Measurements from ENCODE around the gene KIF5B. TPM values are rescaled to one million over a fixed set of nuclear protein-coding genes. Genes with fewer than 3 reads are reported as not detected.

The KIF5B gene
- total RNA-seq, 1 experiment from 2014 or later, result 70.5 TPM

DNA sequence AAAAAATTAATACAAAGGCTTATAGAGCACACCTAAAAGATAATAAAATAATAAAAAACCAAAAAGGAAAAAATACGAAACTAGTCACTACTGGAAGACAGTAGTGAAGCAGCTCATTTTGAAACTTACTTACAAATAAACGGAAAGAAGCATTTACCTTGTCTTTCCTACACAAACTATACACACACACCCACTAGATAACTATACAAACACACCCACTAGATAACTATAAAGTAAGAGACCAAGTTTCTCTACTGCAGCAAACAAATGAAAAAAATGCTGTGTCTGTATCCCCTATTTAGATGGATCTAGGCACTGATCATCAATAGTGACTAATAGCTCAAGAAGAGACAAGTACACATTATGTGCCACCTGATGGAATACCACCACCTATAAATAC lies 49.2 kb downstream of the KIF5B start:
- WGBS (ENCODE audit: extremely low coverage, insufficient read length, low lambda C conversion rate), result no CpG with 5 or more reads among the region's 2 CpGs
- Mint-ChIP-seq H3K4me1 (peaks cover 23 to 24% of the 10 kb centered on the region in 2 experiments), H3K4me3 (no peak overlapping the region), H3K27ac (peak overlapping the region in 1 of 3 experiments; percentile 86; a peak in 2 of 7 replicates), H3K36me3 (ENCODE audit: insufficient read depth in 1 of 3, low read depth in 3 of 3) (peaks cover 11 to 40% (median 38%) of the 10 kb centered on the region in 3 experiments), H3K27me3 (ENCODE audit: low read depth) (no peaks in the 10 kb centered on the region), H3K9me3 (no peaks in the 10 kb centered on the region)
- Histone ChIP-seq H3K56ac (ENCODE audit: insufficient read length, low read depth, low read length) (no peak overlapping the region), H3K23ac (ENCODE audit: insufficient read length, low read depth, low read length) (no peak overlapping the region), H2BK12ac (ENCODE audit: insufficient read length, low read depth, low read length) (no peak overlapping the region), H3K9me3 (ENCODE audit: control insufficient read depth, low read depth, low read length) (no peaks in the 10 kb centered on the region), H3K79me2 (ENCODE audit: insufficient read depth, low read length) (no peaks in the 10 kb centered on the region), H2BK120ac (ENCODE audit: low read depth, low read length, poor library complexity, severe bottlenecking) (no peak overlapping the region), H2BK20ac (ENCODE audit: low read depth, low read length, poor library complexity, severe bottlenecking) (no peak overlapping the region), H3K14ac (ENCODE audit: insufficient read depth, low read length) (no peak overlapping the region), H2BK5ac (ENCODE audit: insufficient read length, low read length) (no peak overlapping the region), H3T11ph (ENCODE audit: low read length) (no peak overlapping the region), H4K20me1 (ENCODE audit: control insufficient read depth, insufficient read depth, insufficient read length) (no peaks in the 10 kb centered on the region), H3K4ac (ENCODE audit: low read depth, low read length) (no peak overlapping the region), H4K8ac (replicated peaks; ENCODE audit: insufficient read length, low read depth, low read length) (no peak overlapping the region), H3K79me1 (ENCODE audit: insufficient read depth, low read depth, low read length, poor library complexity, severe bottlenecking) (no peaks in the 10 kb centered on the region), H3K4me2 (ENCODE audit: insufficient read depth, insufficient read length, low read length) (no peak overlapping the region), H4K5ac (ENCODE audit: insufficient read length, low read depth, low read length) (no peak overlapping the region), H4K91ac (ENCODE audit: insufficient read length, low read depth, low read length) (no peak overlapping the region), H3K27ac (ENCODE audit: insufficient read length, low read depth, low read length) (no peak overlapping the region), H2AFZ (ENCODE audit: low read length) (no peak overlapping the region), H3K4me1 (ENCODE audit: insufficient read depth, low read length) (peaks cover 3% of the 10 kb centered on the region; the same call in 1 of the 2 replicates), H3K23me2 (ENCODE audit: insufficient read length, low read depth, low read length, poor library complexity, severe bottlenecking) (no peaks in the 10 kb centered on the region), H3K27me3 (ENCODE audit: insufficient read depth, low read length) (no peaks in the 10 kb centered on the region), H3K9ac (ENCODE audit: extremely low read depth, insufficient read length, low read length) (no peak overlapping the region), H2AK5ac (ENCODE audit: insufficient read length, low read length) (no peak overlapping the region), H2BK15ac (ENCODE audit: low read depth, low read length) (no peak overlapping the region), H3K18ac (ENCODE audit: insufficient read length, low read depth, low read length) (no peak overlapping the region)
- no peak for DNase-seq
- TF ChIP-seq, protein P1, sequence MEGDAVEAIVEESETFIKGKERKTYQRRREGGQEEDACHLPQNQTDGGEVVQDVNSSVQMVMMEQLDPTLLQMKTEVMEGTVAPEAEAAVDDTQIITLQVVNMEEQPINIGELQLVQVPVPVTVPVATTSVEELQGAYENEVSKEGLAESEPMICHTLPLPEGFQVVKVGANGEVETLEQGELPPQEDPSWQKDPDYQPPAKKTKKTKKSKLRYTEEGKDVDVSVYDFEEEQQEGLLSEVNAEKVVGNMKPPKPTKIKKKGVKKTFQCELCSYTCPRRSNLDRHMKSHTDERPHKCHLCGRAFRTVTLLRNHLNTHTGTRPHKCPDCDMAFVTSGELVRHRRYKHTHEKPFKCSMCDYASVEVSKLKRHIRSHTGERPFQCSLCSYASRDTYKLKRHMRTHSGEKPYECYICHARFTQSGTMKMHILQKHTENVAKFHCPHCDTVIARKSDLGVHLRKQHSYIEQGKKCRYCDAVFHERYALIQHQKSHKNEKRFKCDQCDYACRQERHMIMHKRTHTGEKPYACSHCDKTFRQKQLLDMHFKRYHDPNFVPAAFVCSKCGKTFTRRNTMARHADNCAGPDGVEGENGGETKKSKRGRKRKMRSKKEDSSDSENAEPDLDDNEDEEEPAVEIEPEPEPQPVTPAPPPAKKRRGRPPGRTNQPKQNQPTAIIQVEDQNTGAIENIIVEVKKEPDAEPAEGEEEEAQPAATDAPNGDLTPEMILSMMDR (conservative IDR thresholded peaks at IDR 0.05), result no peak

All from H9 (cell line).